Hypothalamus (tissue), 51 donors: ENCODE measurements around the gene FYN.

Experiments
- DNase-seq, 51 donors: peaks; one replicate each; lab custom pipeline; 2025; lab: John Stamatoyannopoulos, UW

Gene FYN

DNA sequence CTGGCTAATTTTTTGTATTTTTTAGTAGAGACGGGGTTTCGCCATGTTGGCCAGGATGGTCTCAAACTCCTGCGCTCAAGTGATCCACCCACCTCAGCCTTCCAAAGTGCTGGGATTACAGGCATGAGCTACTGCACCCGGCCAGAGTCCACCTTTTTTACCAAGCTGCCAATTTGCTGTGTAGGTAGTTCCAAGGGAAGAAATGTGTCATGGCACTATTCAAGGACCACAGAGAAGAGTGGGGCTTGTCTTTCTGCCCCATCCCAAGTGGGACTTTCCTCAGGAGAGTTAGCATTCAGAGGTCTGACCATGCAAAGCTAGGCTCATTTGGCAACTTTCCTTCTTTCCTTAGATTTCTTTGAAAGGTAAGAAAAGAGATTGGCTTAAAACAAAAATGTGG lies 155.6 kb downstream of the FYN start:
- DNase-seq = no peak

DNA sequence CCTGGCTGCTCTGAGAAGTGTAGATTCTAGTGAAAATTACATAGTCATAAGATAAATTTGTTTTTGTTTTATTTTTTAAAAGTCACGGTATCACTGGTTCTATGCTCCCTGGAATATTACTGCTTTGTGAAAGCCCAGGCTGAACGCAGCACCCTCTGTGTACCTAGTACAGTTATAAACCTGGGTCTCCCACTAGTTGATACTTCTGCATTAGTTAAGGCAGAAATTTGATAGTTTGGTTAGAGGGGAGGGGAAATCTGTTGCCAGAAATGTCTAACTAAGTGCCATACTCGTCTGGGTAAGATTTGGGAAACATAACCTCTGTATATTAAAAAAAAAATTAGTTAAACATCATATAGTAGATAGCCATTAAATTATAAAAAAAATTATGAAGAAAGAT lies 156.9 kb downstream of the FYN start:
- DNase-seq = no peak

DNA sequence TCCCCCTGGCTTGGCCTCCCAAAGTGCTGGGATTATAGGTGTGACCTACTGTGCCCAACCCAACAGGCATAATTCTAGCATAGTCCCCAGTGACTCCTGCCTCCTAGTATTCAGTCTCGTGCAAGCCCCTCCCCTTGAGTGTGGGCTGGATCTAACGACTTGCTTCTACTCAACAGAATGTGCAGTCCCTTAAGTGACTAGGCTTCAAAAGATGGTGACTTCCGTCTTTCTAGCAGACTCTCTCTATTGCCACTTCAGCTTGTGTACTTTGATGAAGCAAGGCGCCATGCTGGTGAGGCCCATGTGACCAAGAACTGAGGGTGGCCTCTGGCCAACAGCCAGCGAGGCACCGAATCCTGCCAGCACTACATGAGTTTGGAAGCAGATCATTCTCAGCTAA lies 157.9 kb downstream of the FYN start:
- peak in 23 of 51 donors; percentile 12 to 60 (median 33) for DNase-seq

DNA sequence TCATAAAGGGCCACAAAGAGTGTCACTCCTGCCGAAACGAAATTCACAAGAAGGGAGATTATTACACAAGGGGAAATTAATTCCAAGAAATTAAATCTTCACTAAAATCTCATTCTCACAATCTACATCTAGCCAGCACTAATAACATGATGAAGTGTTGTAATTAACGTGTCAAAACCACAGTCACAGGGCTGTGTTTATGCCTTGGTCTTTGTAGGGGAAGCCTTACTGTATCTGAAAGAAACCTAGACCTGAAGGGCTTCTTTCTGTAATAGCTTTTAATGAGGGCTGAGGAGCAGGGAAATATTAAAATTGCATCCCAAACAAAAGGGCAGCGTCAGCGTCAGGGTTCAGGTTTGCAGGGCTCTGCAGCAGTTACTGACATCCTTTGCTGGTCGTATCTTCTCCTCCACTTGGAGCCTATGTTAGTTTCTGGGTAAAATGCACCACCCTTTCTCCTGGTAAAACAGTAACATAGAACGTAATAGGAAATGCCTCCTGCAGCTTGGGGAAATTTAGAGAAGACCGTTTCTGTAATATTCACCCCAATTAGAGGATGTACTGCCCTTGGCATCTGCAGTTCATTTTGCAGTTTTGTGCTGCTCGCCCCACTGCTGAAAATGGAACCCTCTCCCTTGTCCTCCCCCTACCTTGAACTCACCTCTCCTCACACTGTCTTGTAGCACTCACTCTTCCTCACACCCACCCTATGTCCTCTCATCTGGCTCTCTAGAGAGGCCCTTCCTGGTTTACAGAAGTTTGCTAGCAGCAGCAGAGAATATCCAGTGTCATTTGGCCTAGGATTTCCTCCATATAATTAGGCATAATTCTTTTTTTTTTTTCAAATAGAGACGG lies 158.6 kb downstream of the FYN start:
- DNase-seq = no peak

DNA sequence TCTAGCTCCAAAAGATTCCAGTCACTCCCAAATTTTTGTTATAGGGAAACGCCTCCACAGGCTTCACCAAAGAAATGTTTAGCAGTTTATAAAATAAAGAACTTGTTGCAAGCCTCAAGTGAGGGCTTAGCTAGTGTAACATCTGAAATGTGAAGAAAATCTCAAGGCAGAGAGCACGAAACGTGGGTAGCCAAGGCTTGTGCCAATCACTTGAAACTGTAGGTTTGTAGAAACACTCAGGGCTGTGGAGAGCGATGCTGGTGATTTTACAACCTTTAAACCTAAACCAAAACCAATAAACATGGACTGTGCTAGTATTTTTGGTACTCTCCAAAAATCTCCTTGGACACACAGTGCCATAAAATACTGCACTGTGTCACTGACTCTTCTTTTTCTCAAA lies 159.4 kb downstream of the FYN start:
- DNase-seq = no peak

DNA sequence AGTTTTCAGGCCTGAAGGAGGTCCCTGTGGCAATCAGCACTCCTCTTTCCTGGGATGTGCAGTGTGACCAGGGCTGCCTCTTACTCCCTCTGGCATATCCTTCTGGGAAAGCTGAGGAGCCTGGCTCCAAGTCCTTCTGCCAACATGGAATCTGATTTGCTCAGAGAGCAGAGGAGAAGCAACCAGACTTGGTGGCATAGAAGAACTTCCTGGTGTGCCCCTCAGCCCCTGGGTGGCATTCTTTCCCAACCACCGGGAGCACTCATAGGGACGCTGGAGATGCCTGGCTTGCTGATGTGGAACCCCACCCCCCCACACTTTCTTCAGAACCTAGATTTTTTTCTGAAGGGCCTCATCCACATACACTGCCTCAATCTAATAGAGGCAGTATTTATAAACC lies 160.0 kb downstream of the FYN start:
- DNase-seq = peak in 2 of 51 donors; percentile 13 to 28

DNA sequence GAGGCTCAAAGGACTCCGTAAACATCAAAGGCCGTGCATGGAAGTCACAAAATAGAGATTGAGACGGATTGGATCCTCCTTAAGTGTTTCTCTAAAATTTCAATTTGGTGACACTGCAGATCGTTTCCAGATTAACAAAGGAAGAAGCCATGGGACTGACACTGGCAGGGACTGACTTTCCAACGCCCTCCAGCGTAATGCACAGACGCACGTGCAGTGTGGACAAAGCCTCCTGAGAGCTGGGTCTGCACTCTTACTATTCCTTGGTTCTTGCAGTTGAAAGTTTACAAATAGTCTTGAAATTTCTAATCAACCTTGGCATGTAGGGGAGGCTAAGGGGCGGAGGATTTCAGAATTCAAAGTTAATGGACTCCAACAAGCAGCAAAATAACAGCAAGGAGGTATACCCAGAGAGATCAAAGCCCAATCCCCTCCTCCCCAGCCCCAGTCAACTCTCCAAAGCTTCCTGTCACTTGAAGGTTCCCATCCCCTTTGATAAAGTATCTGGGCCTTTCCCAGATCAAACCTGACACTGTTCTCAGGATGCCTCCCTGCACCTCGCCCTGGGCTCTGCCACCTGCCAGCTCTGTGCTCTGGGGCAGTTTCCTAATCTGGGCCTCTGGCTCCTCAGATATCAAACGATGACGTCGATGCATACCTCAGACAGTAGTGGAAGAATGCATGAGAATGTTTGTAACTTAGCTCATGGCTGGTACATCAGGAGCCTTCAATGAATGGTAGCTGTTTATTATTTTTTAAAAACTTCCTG lies 161.1 kb downstream of the FYN start:
- no peak for DNase-seq

DNA sequence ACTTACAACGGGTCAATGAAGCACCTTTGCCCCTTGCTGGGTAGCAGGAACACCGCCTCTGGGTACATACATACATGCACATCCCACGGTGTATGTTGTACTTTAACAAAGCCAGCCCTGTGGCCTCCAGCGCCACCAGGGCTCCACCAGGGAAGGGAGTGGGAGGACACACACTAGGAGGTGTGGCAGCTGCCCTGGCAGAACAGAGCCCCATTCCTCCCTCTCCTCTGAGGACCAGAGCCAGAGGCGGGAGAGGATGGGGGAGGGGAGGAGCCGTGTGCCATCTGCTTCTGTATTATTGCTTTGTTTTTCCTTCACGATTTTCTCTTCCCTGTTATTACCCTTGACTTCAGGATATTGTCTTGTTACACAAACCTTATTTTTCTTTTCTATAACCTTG lies 161.8 kb downstream of the FYN start:
- DNase-seq = peak in 36 of 51 donors; percentile 9 to 78 (median 49)

DNA sequence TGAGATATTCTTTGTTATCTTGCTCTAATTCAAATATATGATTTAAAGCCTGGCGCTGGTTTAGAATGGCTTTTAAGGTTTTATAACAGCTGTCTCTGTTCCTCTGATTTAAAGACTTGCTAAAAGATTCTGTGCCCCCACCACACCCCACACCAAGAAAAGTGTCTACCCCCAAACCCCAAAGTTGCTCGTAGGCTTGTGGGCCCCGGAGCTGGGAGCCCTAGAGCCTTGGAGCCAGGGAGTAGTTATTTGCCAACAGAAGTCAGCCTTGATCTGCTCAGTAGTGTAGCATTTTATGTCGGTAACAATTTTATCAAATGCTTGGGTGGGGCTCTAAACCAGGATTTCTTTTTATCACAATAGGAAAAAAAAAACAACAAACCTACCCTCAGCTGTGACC lies 162.3 kb downstream of the FYN start:
- DNase-seq = peak in 1 of 51 donors; percentile 15

DNA sequence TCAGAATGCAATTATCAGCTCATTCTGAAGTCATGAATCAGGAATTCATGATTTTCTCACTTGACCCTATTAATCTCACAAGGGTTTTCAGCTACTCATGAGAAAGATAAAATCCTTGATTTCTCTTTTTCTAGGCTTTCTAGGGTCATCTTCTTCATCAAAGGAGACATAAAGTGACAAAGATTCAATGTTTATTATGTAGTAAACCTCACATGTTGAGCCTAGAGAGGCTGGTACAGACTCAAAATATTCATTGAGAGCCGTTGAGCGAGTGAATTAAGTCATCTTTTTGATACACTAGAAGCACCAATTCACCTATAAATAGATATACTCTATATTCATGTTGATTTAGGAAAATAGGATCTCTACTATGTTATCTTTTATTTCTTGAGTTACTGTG lies 162.8 kb downstream of the FYN start:
- DNase-seq = no peak

DNA sequence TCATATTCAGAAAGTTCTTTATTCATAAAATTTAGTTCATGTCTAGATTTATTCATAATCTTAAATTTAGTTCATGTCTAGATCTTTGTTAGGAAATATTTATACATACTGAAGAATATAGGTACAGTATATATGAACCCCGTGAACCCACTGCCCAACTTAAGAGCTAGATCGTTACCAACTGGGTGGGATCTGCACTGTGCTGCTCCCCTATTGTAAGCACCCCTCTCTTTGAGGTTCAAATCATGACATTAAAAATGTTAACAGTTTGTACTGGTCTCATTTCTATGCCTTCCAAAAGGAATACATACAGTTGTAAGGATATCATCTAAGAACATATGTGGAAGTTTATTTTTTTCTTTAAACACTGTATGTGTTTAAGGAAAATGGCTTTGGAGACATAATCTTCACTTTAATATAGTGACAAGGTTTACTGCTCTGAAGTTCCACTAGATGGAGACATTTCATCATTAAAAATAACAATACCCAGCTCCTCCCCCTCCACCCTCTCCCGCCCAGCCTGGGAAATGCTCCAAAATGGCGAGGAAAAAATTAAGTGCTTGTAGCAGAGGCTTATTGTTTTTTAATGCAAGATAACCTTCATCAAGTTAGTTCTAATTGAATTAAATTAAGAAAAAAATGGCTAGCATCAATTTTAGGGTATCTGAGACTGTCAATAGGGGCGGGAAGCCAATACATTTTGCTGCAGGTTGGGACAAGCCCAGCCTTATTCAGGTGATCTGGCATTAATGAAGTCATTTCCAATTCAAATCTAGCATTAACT lies 163.4 kb downstream of the FYN start:
- peak in 35 of 51 donors; percentile 11 to 88 (median 48) for DNase-seq

DNA sequence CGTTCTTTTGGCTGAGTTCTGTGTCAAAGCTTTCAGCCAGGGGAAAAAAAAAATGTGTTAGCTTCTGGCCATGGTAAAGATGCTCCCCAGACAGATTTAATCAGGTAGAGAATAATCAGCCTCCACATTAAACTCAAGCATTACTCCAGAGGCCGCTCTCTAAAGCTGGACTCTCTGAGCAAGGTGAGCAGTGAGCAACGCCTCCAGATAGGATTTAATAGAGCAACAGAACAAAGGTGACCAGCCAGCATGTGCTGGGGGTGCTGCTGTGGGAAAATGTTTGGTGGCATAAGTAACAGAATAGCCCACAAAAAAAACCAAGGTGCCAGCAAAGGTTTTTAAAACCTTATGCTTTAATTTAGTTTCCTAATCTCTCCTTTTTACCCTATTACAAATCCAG lies 164.1 kb downstream of the FYN start:
- DNase-seq = no peak

DNA sequence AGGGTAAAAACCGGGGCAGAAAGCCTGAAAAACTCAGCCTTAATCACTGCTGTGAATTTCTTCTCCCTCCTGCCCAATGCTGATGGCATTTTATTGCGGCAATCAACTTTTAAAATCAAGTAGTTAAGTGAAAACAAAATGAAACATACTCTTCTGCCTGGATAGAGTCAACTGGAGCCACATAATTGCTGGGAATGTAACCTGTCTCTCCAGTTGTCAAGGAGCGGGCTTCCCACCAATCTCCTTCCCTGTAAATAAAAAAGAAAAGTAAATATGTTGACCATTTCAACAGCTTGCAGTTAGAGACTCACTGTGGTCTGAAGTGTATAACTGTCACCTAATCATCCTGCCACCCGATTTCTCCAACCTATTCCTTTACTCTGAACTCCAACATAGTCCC lies 165.5 kb downstream of the FYN start:
- no peak for DNase-seq

DNA sequence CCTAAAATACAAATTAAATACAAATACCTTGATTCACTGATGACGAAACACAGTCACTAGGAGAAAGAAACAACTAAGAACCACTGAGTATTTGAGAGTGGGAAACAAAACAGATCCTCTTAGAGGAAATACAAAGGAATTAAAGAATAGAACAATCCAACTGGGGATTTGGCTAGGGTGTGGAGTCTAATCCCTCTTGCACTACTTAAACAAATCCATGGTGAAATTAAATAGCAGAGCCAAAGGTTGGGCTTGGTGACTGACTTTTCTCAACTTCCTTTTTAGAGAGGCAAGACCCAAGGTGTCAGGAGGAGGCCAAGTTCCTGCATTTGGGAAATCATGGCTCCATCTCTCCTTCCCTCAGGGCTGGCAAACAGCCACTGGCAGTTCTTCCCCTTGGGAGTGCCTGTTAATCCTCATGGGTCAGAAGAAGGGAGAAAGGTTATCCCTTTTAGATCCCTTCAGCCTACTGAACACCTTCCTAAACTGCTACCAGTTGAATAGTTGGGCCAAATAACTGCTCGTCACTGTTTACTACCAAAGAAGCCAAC lies 166.3 kb downstream of the FYN start:
- no peak for DNase-seq

DNA sequence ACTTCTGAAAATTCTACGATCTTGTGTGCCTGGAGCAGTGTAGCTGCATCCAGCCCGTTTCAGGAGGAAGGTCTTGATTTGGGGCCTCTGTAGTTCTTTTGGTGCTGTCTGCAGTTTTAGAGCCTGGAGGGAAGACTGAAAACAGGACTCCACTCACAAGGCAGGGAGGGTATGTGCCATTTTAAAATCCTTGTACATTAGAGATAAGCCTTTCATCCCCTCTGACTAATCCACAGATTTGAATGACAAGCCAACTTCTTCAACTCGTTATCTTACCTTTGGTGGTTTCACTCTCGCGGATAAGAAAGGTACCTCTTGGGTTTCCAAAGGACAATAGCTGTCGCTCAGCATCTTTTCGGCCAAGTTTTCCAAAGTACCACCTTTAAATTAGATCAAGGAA lies 169.5 kb downstream of the FYN start:
- no peak for DNase-seq

DNA sequence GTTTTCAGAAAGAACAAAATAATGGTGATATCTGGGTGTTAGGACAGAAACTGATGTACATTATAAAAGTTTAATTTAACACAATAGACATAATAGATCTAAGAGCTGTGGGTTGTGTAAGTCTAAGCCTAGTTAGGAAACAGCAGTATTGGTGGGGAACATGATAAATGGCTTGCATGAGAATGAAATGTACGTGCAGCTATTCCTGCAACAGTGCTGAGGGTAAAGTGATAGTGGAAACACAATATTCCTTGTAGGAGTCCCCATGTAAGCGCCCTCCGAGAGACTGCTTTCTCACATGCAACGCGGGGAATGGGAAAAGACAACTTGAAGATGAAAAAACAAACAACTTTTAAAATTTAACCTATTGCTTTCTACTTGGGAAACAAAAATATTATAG lies 171.0 kb downstream of the FYN start:
- no peak for DNase-seq

DNA sequence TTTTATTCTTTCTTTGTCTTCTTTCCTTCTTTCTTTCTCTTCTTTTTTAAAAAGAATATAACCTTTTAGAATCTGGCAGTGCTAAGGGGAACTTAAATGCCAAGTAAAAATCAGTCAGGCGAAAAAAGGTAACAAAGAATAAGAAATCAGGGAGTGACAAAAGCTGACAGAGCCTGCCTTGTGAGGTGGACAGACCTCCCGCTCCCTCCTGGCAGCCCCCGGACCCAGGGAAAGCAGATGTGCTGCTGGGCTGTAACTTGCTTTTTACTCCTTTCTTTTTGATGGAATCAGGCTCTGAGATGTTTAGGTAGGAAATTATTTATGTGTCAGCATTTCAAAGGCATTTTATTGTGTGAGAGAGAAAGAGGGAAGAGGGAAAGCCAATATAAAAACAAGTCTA lies 172.1 kb downstream of the FYN start:
- DNase-seq = no peak

DNA sequence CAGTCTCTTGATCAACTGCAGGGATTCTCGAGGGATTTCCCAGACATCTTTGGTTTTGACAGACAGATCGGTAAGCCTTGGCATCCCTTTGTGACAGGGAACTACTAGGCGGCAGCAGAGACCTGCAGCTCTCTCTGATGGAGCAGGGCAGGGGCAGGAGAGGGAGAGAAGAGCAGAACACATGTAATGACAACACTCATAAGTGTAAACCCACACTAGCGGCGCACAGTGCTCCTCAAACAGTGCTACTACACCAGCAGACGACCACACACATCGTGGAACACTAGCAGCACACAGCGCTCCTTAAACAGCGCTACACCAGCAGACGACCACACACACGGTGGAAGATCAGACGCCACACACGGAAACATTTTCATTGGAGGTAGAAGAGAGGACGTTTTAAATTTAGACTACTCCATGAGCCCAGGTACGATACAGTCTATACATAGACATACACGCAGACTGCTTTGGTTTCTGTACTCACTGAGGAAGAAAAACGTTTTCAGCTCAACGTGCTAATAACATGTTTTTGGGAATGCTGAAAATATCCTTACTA lies 173.0 kb downstream of the FYN start:
- DNase-seq = peak in 1 of 51 donors; percentile 20

DNA sequence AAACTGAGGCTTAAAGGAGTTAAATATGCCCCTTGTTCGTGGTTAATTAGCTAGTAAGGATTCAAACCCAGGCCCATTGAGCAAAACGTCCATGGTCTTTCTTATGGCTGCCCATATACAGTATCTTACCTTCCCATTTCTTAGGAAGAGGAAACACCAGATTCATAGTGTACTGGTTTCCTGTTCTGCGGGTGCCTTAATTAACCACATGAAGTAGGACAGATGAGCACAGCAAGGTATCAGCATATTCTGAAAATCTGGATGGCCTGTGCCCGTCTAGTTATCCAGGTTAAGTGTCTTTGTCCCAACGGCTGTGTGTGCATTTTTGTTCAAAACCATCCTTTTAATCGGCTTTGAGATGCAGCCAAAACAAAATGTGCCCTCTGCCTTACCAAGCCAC lies 174.1 kb downstream of the FYN start:
- DNase-seq = no peak

DNA sequence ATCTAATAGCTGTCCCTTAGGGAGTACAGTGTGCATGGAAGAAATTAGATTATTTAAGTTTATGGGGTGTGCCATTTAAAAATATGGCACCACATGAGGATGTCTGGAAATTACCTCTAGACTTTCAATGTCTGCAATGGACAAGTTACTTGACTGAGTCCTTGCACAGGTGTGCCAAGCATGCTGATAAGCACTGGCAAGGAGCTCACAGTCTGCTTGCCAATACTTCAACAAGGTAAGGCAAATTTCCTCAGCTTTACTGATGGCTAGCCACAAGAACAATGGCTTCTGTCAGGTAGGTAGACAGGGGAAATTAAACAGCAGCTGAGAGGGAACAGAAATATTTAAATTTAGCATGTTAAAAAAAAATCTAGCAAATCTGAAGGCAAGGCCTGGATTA lies 176.4 kb downstream of the FYN start:
- no peak for DNase-seq
